ENCODE results near the gene CCDC200.
"Not testable (repeated sequence)": the region's sequence is repeated elsewhere in the genome, so short reads cannot be mapped to it uniquely, and the experiment has no call there.

DNA sequence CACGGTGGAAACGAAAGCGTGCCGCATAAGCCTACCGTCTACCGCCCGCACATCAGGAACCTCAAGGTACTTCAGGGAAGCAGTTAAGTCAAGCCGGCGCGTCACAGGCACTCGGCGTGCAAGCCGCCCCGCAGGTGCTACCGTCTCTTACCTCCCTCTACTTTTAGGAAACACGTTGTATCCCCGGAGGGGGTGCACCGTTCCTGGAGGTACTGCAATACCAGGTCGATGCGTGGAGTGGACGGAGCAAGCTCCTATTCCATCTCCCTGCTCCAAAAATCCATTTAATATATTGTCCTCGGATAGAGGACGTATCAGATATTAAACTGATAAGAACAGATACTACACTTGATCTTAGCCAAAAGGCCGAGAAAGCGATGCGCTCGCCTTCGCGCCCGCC, 44.5 kb upstream of the CCDC200 start:
- TF ChIP-seq POLR2A (IDR thresholded peaks at IDR 0.05), result not testable (repeated sequence)
- TF ChIP-seq, protein P1, sequence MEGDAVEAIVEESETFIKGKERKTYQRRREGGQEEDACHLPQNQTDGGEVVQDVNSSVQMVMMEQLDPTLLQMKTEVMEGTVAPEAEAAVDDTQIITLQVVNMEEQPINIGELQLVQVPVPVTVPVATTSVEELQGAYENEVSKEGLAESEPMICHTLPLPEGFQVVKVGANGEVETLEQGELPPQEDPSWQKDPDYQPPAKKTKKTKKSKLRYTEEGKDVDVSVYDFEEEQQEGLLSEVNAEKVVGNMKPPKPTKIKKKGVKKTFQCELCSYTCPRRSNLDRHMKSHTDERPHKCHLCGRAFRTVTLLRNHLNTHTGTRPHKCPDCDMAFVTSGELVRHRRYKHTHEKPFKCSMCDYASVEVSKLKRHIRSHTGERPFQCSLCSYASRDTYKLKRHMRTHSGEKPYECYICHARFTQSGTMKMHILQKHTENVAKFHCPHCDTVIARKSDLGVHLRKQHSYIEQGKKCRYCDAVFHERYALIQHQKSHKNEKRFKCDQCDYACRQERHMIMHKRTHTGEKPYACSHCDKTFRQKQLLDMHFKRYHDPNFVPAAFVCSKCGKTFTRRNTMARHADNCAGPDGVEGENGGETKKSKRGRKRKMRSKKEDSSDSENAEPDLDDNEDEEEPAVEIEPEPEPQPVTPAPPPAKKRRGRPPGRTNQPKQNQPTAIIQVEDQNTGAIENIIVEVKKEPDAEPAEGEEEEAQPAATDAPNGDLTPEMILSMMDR (IDR thresholded peaks at IDR 0.05), result not testable (repeated sequence)

All from ovary (tissue), 3 donors.